ENCODE results near the gene NIN.

- TF ChIP-seq CTCF (IDR thresholded peaks at IDR 0.05) = no peak
- TF ChIP-seq POLR2A (IDR thresholded peaks at IDR 0.05) = no peak
These were observed 13.4 kb upstream of the NIN start for GRCh38 chr14:50844391-50844790.
